GM21515 (cell line): Measurements from ENCODE around the gene MRPL1.
"Not testable (repeated sequence)": the region's sequence is repeated elsewhere in the genome, so short reads cannot be mapped to it uniquely, and the experiment has no call there.

Source experiments
- ATAC-seq: cut with Tn5 transposase; IDR thresholded peaks from one replicate; pipeline ENCODE4 v1.9.1; 2021; ENCODE audit not compliant: unreplicated experiment

The MRPL1 gene

GRCh38 chr4:77911842-77912450 lies 49.3 kb downstream of the MRPL1 start:
- peak; percentile 75 for ATAC-seq

GRCh38 chr4:77913348-77913747 lies 50.7 kb downstream of the MRPL1 start:
- ATAC-seq, result no peak

GRCh38 chr4:77917075-77917474 lies 54.4 kb downstream of the MRPL1 start:
- no peak for ATAC-seq

- no peak for ATAC-seq
Observed at GRCh38 chr4:77917601-77918000, 55.0 kb downstream of the MRPL1 start.

GRCh38 chr4:77920371-77920770 lies 57.7 kb downstream of the MRPL1 start:
- ATAC-seq, result no peak

GRCh38 chr4:77921701-77922100 lies 59.1 kb downstream of the MRPL1 start:
- ATAC-seq, result no peak

- ATAC-seq, result no peak
Observed at GRCh38 chr4:77922158-77923094, 59.8 kb downstream of the MRPL1 start.

- ATAC-seq, result no peak
Observed at GRCh38 chr4:77927991-77928925, 65.6 kb downstream of the MRPL1 start.

GRCh38 chr4:77930154-77930639 lies 67.6 kb downstream of the MRPL1 start:
- ATAC-seq, result no peak

GRCh38 chr4:77930876-77931275 lies 68.2 kb downstream of the MRPL1 start:
- no peak for ATAC-seq

- no peak for ATAC-seq
Observed at GRCh38 chr4:77931452-77932135, 69.0 kb downstream of the MRPL1 start.

GRCh38 chr4:77938560-77938959 lies 75.9 kb downstream of the MRPL1 start:
- no peak for ATAC-seq

- ATAC-seq, result not testable (repeated sequence)
Observed at GRCh38 chr4:77945929-77946328, 83.3 kb downstream of the MRPL1 start.

- no peak for ATAC-seq
Observed at GRCh38 chr4:77950203-77950602, 87.6 kb downstream of the MRPL1 start.

- no peak for ATAC-seq
Observed at GRCh38 chr4:77952457-77952856, 89.8 kb downstream of the MRPL1 start.

GRCh38 chr4:77954690-77955089 lies 92.1 kb downstream of the MRPL1 start:
- ATAC-seq, result no peak

- no peak for ATAC-seq
Observed at GRCh38 chr4:77956917-77957316, 94.3 kb downstream of the MRPL1 start.

GRCh38 chr4:77958897-77959296 lies 96.3 kb downstream of the MRPL1 start:
- ATAC-seq, result no peak

- ATAC-seq, result no peak
Observed at GRCh38 chr4:77959566-77960338, 97.1 kb downstream of the MRPL1 start.

GRCh38 chr4:77960367-77960766 lies 97.7 kb downstream of the MRPL1 start:
- ATAC-seq, result no peak
